ENCODE measurements around the gene FOXB1.

Gene FOXB1

GRCh38 chr15:60004009-60004845, at the start of gene FOXB1:
TSS of gene FOXB1 (plus strand) at chr15:60004311. CDS start at chr15:60004964, 653 bp downstream.
- no peak within 1 kb of the TSS for H3K4me3 ChIP-seq (ENCODE audit: low read depth, low read length)
- TF ChIP-seq, protein P1, sequence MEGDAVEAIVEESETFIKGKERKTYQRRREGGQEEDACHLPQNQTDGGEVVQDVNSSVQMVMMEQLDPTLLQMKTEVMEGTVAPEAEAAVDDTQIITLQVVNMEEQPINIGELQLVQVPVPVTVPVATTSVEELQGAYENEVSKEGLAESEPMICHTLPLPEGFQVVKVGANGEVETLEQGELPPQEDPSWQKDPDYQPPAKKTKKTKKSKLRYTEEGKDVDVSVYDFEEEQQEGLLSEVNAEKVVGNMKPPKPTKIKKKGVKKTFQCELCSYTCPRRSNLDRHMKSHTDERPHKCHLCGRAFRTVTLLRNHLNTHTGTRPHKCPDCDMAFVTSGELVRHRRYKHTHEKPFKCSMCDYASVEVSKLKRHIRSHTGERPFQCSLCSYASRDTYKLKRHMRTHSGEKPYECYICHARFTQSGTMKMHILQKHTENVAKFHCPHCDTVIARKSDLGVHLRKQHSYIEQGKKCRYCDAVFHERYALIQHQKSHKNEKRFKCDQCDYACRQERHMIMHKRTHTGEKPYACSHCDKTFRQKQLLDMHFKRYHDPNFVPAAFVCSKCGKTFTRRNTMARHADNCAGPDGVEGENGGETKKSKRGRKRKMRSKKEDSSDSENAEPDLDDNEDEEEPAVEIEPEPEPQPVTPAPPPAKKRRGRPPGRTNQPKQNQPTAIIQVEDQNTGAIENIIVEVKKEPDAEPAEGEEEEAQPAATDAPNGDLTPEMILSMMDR (IDR thresholded peaks at IDR 0.05; ENCODE audit: borderline replicate concordance, insufficient read depth, low read depth, low read length): no peak

DNA sequence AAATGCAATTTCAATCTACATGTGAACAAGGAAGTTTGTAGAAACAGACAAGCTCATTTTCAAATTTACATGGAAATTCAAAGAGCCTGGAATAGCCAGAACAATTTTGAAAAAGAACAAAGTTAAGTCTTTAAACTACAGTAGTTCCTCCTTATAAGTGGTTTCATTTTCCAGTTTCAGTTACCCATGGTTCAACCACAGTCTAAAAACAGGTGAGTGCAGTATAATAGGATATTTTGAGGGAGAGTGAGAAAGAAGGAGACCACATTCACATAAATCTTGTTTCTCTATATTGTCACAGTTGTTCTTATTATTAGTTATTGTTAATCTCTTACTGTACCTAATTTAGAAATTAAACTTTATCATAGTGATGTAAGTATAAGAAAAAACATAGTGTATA, 45.8 kb upstream of the FOXB1 start:
- TF ChIP-seq, protein P1 (IDR thresholded peaks at IDR 0.05; ENCODE audit: borderline replicate concordance, insufficient read depth, low read depth, low read length): no peak
- no peak overlapping the region for H3K4me3 ChIP-seq (ENCODE audit: low read depth, low read length)

DNA sequence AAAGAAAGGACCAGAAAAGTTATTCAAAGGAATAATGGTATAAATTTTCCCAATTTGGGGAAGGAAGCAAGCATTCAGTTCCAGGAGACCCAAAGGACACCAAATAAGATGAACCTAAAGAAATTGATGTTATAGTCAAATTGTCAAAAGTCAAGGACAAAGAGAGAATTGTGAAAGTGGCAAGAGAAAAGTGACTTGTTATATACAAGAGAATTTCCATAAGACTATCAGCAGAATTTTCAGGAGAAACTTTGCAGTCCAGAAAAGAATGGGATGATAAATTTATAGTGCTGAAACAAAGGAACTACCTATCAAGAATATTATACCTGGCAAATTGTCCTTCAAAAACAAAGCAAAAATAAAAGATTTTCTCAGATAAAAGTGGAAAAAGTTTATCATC, 43.8 kb upstream of the FOXB1 start:
- TF ChIP-seq, protein P1 (IDR thresholded peaks at IDR 0.05; ENCODE audit: borderline replicate concordance, insufficient read depth, low read depth, low read length): no peak
- H3K4me3 ChIP-seq (ENCODE audit: low read depth, low read length): no peak overlapping the region

DNA sequence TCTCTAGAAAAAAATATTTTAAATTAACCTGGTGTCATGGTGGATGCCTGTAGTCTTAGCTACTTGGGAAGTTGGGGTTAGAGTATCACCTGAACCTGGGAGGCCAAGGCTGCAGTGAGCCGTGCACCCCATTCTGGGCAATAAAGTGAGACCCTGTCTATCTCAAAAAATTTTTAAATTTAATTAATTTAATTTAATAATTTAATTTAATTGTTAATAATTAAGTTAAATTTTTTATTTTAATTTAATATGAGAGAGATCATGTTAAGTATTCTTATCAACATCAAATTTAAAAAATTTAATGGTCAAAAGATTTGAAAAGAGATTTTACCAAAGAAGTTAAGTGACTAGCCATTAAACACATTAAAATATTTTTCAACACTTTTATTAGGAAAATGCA, 40.8 kb upstream of the FOXB1 start:
- H3K4me3 ChIP-seq (ENCODE audit: low read depth, low read length): no peak overlapping the region
- TF ChIP-seq, protein P1 (IDR thresholded peaks at IDR 0.05; ENCODE audit: borderline replicate concordance, insufficient read depth, low read depth, low read length): no peak

DNA sequence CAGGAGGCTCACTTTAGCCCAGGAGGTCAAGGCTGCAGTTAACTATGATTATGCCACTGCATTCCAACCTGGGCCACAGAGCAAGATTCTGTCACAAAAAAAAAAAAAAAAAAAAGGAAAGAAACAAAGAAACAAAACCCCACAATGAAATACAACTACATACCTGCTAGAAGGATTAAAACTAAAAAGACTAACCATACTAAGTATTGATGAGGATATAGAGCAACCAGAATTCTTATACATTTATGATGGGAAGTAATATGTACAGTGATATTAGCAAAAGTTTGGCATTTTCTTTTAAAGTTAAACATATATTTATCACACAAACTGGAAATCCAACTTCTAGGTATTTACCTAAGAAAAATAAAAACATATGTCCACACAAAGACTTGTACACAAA, 40.2 kb upstream of the FOXB1 start:
- TF ChIP-seq, protein P1 (IDR thresholded peaks at IDR 0.05; ENCODE audit: borderline replicate concordance, insufficient read depth, low read depth, low read length): no peak
- no peak overlapping the region for H3K4me3 ChIP-seq (ENCODE audit: low read depth, low read length)

DNA sequence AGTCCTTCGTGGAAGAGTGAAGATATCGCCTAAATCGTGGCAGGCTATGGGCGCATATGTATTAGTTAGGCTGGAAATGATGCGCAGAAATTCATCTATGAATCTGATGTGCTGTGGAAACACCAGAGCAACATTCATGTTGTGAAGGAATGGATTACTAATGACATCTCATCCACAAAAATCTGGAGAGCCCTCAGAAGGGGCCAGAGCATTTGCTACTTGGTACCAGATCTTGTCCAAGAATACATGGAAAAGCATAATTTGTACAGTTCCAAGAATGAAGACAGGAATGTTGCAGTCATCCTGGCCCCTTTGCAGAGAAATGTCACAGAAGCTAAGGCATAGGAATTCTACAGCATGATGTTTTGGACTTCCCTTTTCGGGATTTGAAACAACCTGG, 38.4 kb upstream of the FOXB1 start:
- TF ChIP-seq, protein P1 (IDR thresholded peaks at IDR 0.05; ENCODE audit: borderline replicate concordance, insufficient read depth, low read depth, low read length): no peak
- H3K4me3 ChIP-seq (ENCODE audit: low read depth, low read length): no peak overlapping the region

- TF ChIP-seq, protein P1 (IDR thresholded peaks at IDR 0.05; ENCODE audit: borderline replicate concordance, insufficient read depth, low read depth, low read length): no peak
- H3K4me3 ChIP-seq (ENCODE audit: low read depth, low read length): no peak overlapping the region
Observed at GRCh38 chr15:59966262-59966661, 37.8 kb upstream of the FOXB1 start.
